ENCODE data around the gene ARID2. TPM values are rescaled to one million over a fixed set of nuclear protein-coding genes. Genes with fewer than 3 reads are reported as not detected.

Gene ARID2
- total and polyA plus RNA-seq, 4 donors = 1.8 to 17.8 (median 13.2) TPM

DNA sequence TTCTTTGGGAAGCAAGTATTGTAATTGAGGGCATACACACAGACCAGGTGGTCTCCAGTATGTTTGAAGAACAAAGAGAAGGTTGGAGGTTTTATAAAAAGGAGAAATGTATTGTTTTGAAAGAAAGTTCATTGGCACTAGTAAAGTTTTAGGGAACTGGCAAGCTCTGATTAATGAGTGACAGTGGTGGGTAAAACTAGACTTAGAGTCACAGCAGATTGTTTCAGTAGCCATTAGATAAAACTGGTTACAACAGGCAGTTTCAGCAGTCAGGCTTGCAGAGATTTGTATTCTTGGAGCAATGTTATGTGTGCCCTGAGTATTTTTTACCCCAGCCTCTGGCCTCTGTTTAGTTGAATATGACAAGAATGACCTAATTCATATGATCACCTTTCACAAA, 49.1 kb upstream of the ARID2 start:
- no peaks in the 10 kb centered on the region for H3K9me3 ChIP-seq (ENCODE audit: control insufficient read depth in 4 of 4, low read length in 3 of 4)
- H3K27me3 ChIP-seq (ENCODE audit: control insufficient read depth in 4 of 4, insufficient read depth in 4 of 4, low read length in 3 of 4) = no peaks in the 10 kb centered on the region
- H3K9ac ChIP-seq (ENCODE audit: low read depth in 1 of 2, low read length in 2 of 2) = no peak overlapping the region
- no peak overlapping the region for H3K4me3 ChIP-seq (ENCODE audit: low read depth in 1 of 3, low read length in 3 of 3)
- H3K36me3 ChIP-seq (ENCODE audit: control insufficient read depth in 4 of 4, insufficient read depth in 3 of 4, low read depth in 1 of 4, low read length in 3 of 4) = no peaks in the 10 kb centered on the region
- no peak for DNase-seq (ENCODE audit: low spot score)
- H3K4me1 ChIP-seq (ENCODE audit: control insufficient read depth in 4 of 4, insufficient read depth in 4 of 4, low read length in 3 of 4) = no peaks in the 10 kb centered on the region
- TF ChIP-seq EGR1 (IDR thresholded peaks at IDR 0.05; ENCODE audit: low read depth in 2 of 2) = no peak
- no peak for TF ChIP-seq FOXA1 (IDR thresholded peaks at IDR 0.05)
- no peak for TF ChIP-seq RAD21 (IDR thresholded peaks at IDR 0.05)
- TF ChIP-seq SP1 (IDR thresholded peaks at IDR 0.05) = no peak
- no peak for TF ChIP-seq HNF4A (conservative IDR thresholded peaks at IDR 0.05)
- TF ChIP-seq, protein P1, sequence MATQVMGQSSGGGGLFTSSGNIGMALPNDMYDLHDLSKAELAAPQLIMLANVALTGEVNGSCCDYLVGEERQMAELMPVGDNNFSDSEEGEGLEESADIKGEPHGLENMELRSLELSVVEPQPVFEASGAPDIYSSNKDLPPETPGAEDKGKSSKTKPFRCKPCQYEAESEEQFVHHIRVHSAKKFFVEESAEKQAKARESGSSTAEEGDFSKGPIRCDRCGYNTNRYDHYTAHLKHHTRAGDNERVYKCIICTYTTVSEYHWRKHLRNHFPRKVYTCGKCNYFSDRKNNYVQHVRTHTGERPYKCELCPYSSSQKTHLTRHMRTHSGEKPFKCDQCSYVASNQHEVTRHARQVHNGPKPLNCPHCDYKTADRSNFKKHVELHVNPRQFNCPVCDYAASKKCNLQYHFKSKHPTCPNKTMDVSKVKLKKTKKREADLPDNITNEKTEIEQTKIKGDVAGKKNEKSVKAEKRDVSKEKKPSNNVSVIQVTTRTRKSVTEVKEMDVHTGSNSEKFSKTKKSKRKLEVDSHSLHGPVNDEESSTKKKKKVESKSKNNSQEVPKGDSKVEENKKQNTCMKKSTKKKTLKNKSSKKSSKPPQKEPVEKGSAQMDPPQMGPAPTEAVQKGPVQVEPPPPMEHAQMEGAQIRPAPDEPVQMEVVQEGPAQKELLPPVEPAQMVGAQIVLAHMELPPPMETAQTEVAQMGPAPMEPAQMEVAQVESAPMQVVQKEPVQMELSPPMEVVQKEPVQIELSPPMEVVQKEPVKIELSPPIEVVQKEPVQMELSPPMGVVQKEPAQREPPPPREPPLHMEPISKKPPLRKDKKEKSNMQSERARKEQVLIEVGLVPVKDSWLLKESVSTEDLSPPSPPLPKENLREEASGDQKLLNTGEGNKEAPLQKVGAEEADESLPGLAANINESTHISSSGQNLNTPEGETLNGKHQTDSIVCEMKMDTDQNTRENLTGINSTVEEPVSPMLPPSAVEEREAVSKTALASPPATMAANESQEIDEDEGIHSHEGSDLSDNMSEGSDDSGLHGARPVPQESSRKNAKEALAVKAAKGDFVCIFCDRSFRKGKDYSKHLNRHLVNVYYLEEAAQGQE (IDR thresholded peaks at IDR 0.05) = no peak
- TF ChIP-seq FOXA2 (IDR thresholded peaks at IDR 0.05) = no peak
- no peak overlapping the region for H3K27ac ChIP-seq (ENCODE audit: low read depth in 1 of 2, low read length in 2 of 2)

DNA sequence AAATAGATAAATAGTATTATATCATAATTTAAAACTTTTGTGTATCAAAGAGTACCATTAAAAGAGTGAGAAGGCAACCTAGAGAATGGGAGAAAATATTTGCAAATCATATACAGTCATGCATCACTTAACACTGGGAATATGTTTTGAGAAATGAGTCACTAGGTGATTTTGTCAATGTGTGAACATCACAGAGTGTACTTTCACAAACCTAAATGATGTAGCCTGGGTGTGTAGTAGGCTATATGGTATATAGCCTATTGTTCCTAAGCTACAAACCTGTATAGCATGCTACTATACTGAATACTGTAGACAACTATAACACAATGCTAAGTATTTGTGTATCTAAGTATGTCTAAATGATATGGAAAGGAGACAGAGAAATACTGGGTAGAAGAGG, 48.0 kb upstream of the ARID2 start:
- H3K27ac ChIP-seq (ENCODE audit: low read depth in 1 of 2, low read length in 2 of 2) = no peak overlapping the region
- no peaks in the 10 kb centered on the region for H3K36me3 ChIP-seq (ENCODE audit: control insufficient read depth in 4 of 4, insufficient read depth in 3 of 4, low read depth in 1 of 4, low read length in 3 of 4)
- H3K9ac ChIP-seq (ENCODE audit: low read depth in 1 of 2, low read length in 2 of 2) = no peak overlapping the region
- no peak overlapping the region for H3K4me3 ChIP-seq (ENCODE audit: low read depth in 1 of 3, low read length in 3 of 3)
- no peaks in the 10 kb centered on the region for H3K9me3 ChIP-seq (ENCODE audit: control insufficient read depth in 4 of 4, low read length in 3 of 4)
- no peaks in the 10 kb centered on the region for H3K27me3 ChIP-seq (ENCODE audit: control insufficient read depth in 4 of 4, insufficient read depth in 4 of 4, low read length in 3 of 4)
- no peaks in the 10 kb centered on the region for H3K4me1 ChIP-seq (ENCODE audit: control insufficient read depth in 4 of 4, insufficient read depth in 4 of 4, low read length in 3 of 4)
- TF ChIP-seq HNF4A (conservative IDR thresholded peaks at IDR 0.05) = no peak
- no peak for DNase-seq (ENCODE audit: low spot score)

DNA sequence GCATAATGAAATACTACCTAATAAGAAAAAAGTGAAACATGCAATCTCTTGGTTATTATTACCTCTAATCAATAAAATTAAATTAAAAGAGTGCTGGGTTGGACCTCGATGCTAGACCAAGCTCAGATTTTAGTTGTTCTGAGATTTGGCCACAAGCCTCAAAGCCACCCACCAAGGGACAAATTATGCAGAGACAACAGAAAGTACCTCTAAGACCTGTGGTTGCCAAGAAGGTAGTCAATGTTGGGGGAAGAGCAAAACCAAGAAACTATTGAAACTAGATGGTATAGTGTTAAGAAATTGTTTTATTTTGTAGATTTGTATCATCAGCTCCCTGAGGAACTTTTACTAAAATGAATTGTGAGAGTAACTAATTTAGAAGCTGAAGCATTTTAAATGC, 43.8 kb upstream of the ARID2 start:
- DNase-seq (ENCODE audit: low spot score) = no peak
- H3K27me3 ChIP-seq (ENCODE audit: control insufficient read depth in 4 of 4, insufficient read depth in 4 of 4, low read length in 3 of 4) = no peaks in the 10 kb centered on the region
- no peaks in the 10 kb centered on the region for H3K4me1 ChIP-seq (ENCODE audit: control insufficient read depth in 4 of 4, insufficient read depth in 4 of 4, low read length in 3 of 4)
- no peak overlapping the region for H3K27ac ChIP-seq (ENCODE audit: low read depth in 1 of 2, low read length in 2 of 2)
- no peak overlapping the region for H3K9ac ChIP-seq (ENCODE audit: low read depth in 1 of 2, low read length in 2 of 2)
- WGBS = 76% methylated on average over 1 of the region's 1 CpG
- no peak overlapping the region for H3K4me3 ChIP-seq (ENCODE audit: low read depth in 1 of 3, low read length in 3 of 3)
- TF ChIP-seq FOXA2 (IDR thresholded peaks at IDR 0.05) (no peak), HNF4G (IDR thresholded peaks at IDR 0.05) (no peak), GABPA (IDR thresholded peaks at IDR 0.05 in 1 of 2, conservative IDR thresholded peaks at IDR 0.05 in 1 of 2) (no peak), FOXA1 (IDR thresholded peaks at IDR 0.05) (no peak), TAF1 (conservative IDR thresholded peaks at IDR 0.05) (no peak), RXRA (IDR thresholded peaks at IDR 0.05) (no peak), RAD21 (IDR thresholded peaks at IDR 0.05) (no peak), EGR1 (IDR thresholded peaks at IDR 0.05; ENCODE audit: low read depth in 2 of 2) (no peak), YY1 (IDR thresholded peaks at IDR 0.05) (no peak), SP1 (IDR thresholded peaks at IDR 0.05) (no peak), JUND (IDR thresholded peaks at IDR 0.05) (no peak), NR2F2 (IDR thresholded peaks at IDR 0.05) (no peak), HNF4A (conservative IDR thresholded peaks at IDR 0.05) (no peak)
- TF ChIP-seq, protein P2, sequence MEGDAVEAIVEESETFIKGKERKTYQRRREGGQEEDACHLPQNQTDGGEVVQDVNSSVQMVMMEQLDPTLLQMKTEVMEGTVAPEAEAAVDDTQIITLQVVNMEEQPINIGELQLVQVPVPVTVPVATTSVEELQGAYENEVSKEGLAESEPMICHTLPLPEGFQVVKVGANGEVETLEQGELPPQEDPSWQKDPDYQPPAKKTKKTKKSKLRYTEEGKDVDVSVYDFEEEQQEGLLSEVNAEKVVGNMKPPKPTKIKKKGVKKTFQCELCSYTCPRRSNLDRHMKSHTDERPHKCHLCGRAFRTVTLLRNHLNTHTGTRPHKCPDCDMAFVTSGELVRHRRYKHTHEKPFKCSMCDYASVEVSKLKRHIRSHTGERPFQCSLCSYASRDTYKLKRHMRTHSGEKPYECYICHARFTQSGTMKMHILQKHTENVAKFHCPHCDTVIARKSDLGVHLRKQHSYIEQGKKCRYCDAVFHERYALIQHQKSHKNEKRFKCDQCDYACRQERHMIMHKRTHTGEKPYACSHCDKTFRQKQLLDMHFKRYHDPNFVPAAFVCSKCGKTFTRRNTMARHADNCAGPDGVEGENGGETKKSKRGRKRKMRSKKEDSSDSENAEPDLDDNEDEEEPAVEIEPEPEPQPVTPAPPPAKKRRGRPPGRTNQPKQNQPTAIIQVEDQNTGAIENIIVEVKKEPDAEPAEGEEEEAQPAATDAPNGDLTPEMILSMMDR (IDR thresholded peaks at IDR 0.05; ENCODE audit: low read depth, low read length, missing input control) = no peak
- TF ChIP-seq, protein P3, sequence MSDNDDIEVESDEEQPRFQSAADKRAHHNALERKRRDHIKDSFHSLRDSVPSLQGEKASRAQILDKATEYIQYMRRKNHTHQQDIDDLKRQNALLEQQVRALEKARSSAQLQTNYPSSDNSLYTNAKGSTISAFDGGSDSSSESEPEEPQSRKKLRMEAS (IDR thresholded peaks at IDR 0.05) = no peak
- TF ChIP-seq, protein P4, sequence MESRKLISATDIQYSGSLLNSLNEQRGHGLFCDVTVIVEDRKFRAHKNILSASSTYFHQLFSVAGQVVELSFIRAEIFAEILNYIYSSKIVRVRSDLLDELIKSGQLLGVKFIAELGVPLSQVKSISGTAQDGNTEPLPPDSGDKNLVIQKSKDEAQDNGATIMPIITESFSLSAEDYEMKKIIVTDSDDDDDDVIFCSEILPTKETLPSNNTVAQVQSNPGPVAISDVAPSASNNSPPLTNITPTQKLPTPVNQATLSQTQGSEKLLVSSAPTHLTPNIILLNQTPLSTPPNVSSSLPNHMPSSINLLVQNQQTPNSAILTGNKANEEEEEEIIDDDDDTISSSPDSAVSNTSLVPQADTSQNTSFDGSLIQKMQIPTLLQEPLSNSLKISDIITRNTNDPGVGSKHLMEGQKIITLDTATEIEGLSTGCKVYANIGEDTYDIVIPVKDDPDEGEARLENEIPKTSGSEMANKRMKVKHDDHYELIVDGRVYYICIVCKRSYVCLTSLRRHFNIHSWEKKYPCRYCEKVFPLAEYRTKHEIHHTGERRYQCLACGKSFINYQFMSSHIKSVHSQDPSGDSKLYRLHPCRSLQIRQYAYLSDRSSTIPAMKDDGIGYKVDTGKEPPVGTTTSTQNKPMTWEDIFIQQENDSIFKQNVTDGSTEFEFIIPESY (IDR thresholded peaks at IDR 0.05) = no peak
- TF ChIP-seq, protein P1 (IDR thresholded peaks at IDR 0.05) = no peak
- TF ChIP-seq, protein P5, sequence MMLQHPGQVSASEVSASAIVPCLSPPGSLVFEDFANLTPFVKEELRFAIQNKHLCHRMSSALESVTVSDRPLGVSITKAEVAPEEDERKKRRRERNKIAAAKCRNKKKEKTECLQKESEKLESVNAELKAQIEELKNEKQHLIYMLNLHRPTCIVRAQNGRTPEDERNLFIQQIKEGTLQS (IDR thresholded peaks at IDR 0.05) = no peak
- no peaks in the 10 kb centered on the region for H3K36me3 ChIP-seq (ENCODE audit: control insufficient read depth in 4 of 4, insufficient read depth in 3 of 4, low read depth in 1 of 4, low read length in 3 of 4)
- H3K9me3 ChIP-seq (ENCODE audit: control insufficient read depth in 4 of 4, low read length in 3 of 4) = no peaks in the 10 kb centered on the region
